Gastroesophageal sphincter (tissue), 4 donors: ENCODE measurements around the gene LUC7L2. TPM values are rescaled to one million over a fixed set of nuclear protein-coding genes. Genes with fewer than 3 reads are reported as not detected.

Experiments
- ATAC-seq: fragments of 150-250 bp; one replicate; pipeline ENCODE4 v1.9.1; 2016; ENCODE audit warnings: mild to moderate bottlenecking, moderate library complexity
- H3K27ac ChIP-seq, 4 donors: fragments of 200-600 bp; sonication (generic) in 3 of 4; 1 replicate in 3 of 4; 2 replicates in 1 of 4; pipeline ENCODE4 v1.5.1; 2016 to 2019
- H3K27me3 ChIP-seq: fragments of 200-600 bp; sonication (generic); one replicate; pipeline ENCODE4 v1.5.1; 2019
- H3K36me3 ChIP-seq, 2 donors: fragments of 200-600 bp; sonication (generic); one replicate each; pipeline ENCODE4 v1.5.1; 2019; ENCODE audit warnings: control low read depth in 1 of 2
- H3K4me1 ChIP-seq, 3 donors: fragments of 200-600 bp; sonication (generic); 1 replicate in 2 of 3; 2 replicates in 1 of 3; pipeline ENCODE4 v1.5.1; 2016 to 2019; ENCODE audit warnings: control low read depth in 2 of 3
- H3K4me3 ChIP-seq, 2 donors: fragments of 200-600 bp; sonication (generic); one replicate each; pipeline ENCODE4 v1.5.1; 2019; ENCODE audit warnings: mild to moderate bottlenecking in 1 of 2, moderate library complexity in 1 of 2
- H3K9me3 ChIP-seq, 3 donors: fragments of 200-600 bp; sonication (generic); one replicate each; pipeline ENCODE4 v1.5.1; 2017 to 2019; ENCODE audit warnings: control low read depth in 2 of 3
- CTCF ChIP-seq, 4 experiments: fragments of 200-600 bp in 2 of 4; fragments of 450-650 bp in 2 of 4; sonication (generic) in 1 of 4; IDR thresholded peaks; one replicate each; pipeline ENCODE4 v1.5.1; 2017 to 2019; ENCODE audit warnings: antibody characterized with exemption in 4 of 4, mild to moderate bottlenecking in 2 of 4, moderate library complexity in 2 of 4
- EP300 ChIP-seq: sonication (generic); formaldehyde crosslinking; IDR thresholded peaks from one replicate; pipeline ENCODE4 v1.6.1; 2017; ENCODE audit warnings: antibody characterized with exemption, mild to moderate bottlenecking
- POLR2A ChIP-seq, 2 donors: fragments of 450-650 bp; IDR thresholded peaks; one replicate each; pipeline ENCODE4 v1.6.1; 2017; ENCODE audit warnings: antibody characterized with exemption in 2 of 2, mild to moderate bottlenecking in 2 of 2, moderate library complexity in 1 of 2
- POLR2AphosphoS5 ChIP-seq: sonication (generic); formaldehyde crosslinking; IDR thresholded peaks from one replicate; pipeline ENCODE4 v1.6.1; 2017; ENCODE audit warnings: antibody characterized with exemption
- WGBS, 2 donors: methylation state at CpG; one replicate each; pipeline ENCODE4 v1.1.5; 2018; ENCODE audit warnings: low coverage in 1 of 2; 5-methylcytosine and 5-hydroxymethylcytosine counted together
- total RNA-seq, 4 donors: library from RNA; depleted of rRNA; stranded (reverse); fragments of >200 nt; gene quantifications; one replicate each; pipeline ENCODE4 v1.1.0, GENCODE V29; 2016

Gene LUC7L2
- total RNA-seq, 4 donors from 2014 or later, result 61.5 to 106 (median 72.6) TPM

GRCh38 chr7:139450851-139451250 lies 91.2 kb downstream of the LUC7L2 start:
- WGBS, 2 donors, result 93% methylated on average over 2 of the region's 6 CpGs; no CpG with 5 or more reads in 1 of the 2 donors

GRCh38 chr7:139451638-139452037 lies 91.9 kb downstream of the LUC7L2 start:
- ATAC-seq, result no peak

More at GRCh38 chr7:139450851-139451250, 91.2 kb downstream of the LUC7L2 start:
- ATAC-seq, result no peak
- Histone ChIP-seq H3K27me3 (no peaks in the 10 kb centered on the region), H3K4me3 (no peak overlapping the region), H3K36me3 (no peaks in the 10 kb centered on the region), H3K27ac (no peak overlapping the region), H3K4me1 (no peaks in the 10 kb centered on the region), H3K9me3 (no peaks in the 10 kb centered on the region)
- TF ChIP-seq EP300 (no peak), POLR2AphosphoS5 (no peak), POLR2A (IDR thresholded peaks at IDR 0.05) (no peak), CTCF (IDR thresholded peaks at IDR 0.05) (no peak)

GRCh38 chr7:139452958-139453672 lies 93.4 kb downstream of the LUC7L2 start:
- Histone ChIP-seq H3K9me3 (no peaks in the 10 kb centered on the region), H3K4me3 (no peak overlapping the region), H3K4me1 (no peaks in the 10 kb centered on the region), H3K27ac (no peak overlapping the region), H3K36me3 (no peaks in the 10 kb centered on the region), H3K27me3 (no peaks in the 10 kb centered on the region)
- TF ChIP-seq EP300 (no peak), POLR2AphosphoS5 (no peak), CTCF (IDR thresholded peaks at IDR 0.05) (no peak)
- no peak for ATAC-seq
- WGBS, 2 donors, result 50 to 77% methylated on average over 5 to 7 of the region's 12 CpGs

More at GRCh38 chr7:139451638-139452037, 91.9 kb downstream of the LUC7L2 start:
- Histone ChIP-seq H3K4me3 (no peak overlapping the region), H3K9me3 (no peaks in the 10 kb centered on the region), H3K36me3 (no peaks in the 10 kb centered on the region), H3K27me3 (no peaks in the 10 kb centered on the region), H3K4me1 (no peaks in the 10 kb centered on the region), H3K27ac (no peak overlapping the region)
- WGBS, 2 donors, result 78 to 93% methylated on average over 2 to 6 of the region's 6 CpGs
- TF ChIP-seq EP300 (no peak), POLR2A (IDR thresholded peaks at IDR 0.05) (no peak), POLR2AphosphoS5 (no peak)

GRCh38 chr7:139453673-139454321 lies 94.1 kb downstream of the LUC7L2 start:
- Histone ChIP-seq H3K9me3 (no peaks in the 10 kb centered on the region), H3K27ac (no peak overlapping the region), H3K36me3 (no peaks in the 10 kb centered on the region), H3K4me1 (no peaks in the 10 kb centered on the region), H3K4me3 (no peak overlapping the region), H3K27me3 (no peaks in the 10 kb centered on the region)
- no peak for TF ChIP-seq EP300
- TF ChIP-seq POLR2A (IDR thresholded peaks at IDR 0.05), result no peak
- no peak for ATAC-seq
- 35 to 36% methylated on average over 3 to 4 of the region's 20 CpGs for WGBS, 2 donors

GRCh38 chr7:139455789-139456188 lies 96.1 kb downstream of the LUC7L2 start:
- WGBS, 2 donors, result 93 to 96% methylated on average over 2 to 4 of the region's 4 CpGs
- no peak for ATAC-seq
- TF ChIP-seq POLR2A (IDR thresholded peaks at IDR 0.05) (no peak), CTCF (IDR thresholded peaks at IDR 0.05) (no peak), EP300 (no peak), POLR2AphosphoS5 (no peak)
- H3K9me3 ChIP-seq, result no peaks in the 10 kb centered on the region
- H3K4me1 ChIP-seq, result no peaks in the 10 kb centered on the region
- no peak overlapping the region for H3K27ac ChIP-seq
- no peaks in the 10 kb centered on the region for H3K36me3 ChIP-seq
- H3K4me3 ChIP-seq, result no peak overlapping the region
- no peaks in the 10 kb centered on the region for H3K27me3 ChIP-seq

- ATAC-seq, result no peak
- no peaks in the 10 kb centered on the region for H3K27me3 ChIP-seq
- H3K27ac ChIP-seq, result no peak overlapping the region
- no peak overlapping the region for H3K4me3 ChIP-seq
- no peaks in the 10 kb centered on the region for H3K4me1 ChIP-seq
- H3K36me3 ChIP-seq, result no peaks in the 10 kb centered on the region
- no peaks in the 10 kb centered on the region for H3K9me3 ChIP-seq
- TF ChIP-seq CTCF (IDR thresholded peaks at IDR 0.05) (no peak), POLR2A (IDR thresholded peaks at IDR 0.05) (no peak), EP300 (no peak), POLR2AphosphoS5 (no peak)
- 93% methylated on average over 6 of the region's 8 CpGs; no CpG with 5 or more reads in 1 of the 2 donors for WGBS, 2 donors
These were observed 96.8 kb downstream of the LUC7L2 start for GRCh38 chr7:139456511-139456910.
